HCT116 (cell line): Measurements from ENCODE around the gene FAM131B. TPM values are rescaled to one million over a fixed set of nuclear protein-coding genes. Genes with fewer than 3 reads are reported as not detected.

Experiments used
- ATAC-seq: fragments of 200-7000 bp; cut with Tn5 transposase; 2 replicates; pipeline ENCODE4 v1.9.1; 2020; ENCODE audit warnings: mild to moderate bottlenecking, moderate library complexity
- BruUV-seq: library from RNA; stranded (reverse); fragments of 400-500 nt; replicated peaks from 2 replicates; lab custom pipeline; 2021; lab: Mats Ljungman, UMichigan
- CTCF ChIA-PET: fragments of 300-600 bp; sonication (Branson Sonifier 250); formaldehyde crosslinking; loops from one replicate; lab custom pipeline; 2021; ENCODE audit warnings: antibody characterized with exemption; lab: Charles Lee
- POLR2A ChIA-PET: fragments of 300-600, 350-600 bp; sonication (Branson Sonifier 250); formaldehyde crosslinking; loops from one replicate; lab custom pipeline; 2021; ENCODE audit warnings: antibody characterized with exemption; lab: Charles Lee
- RAD21 ChIA-PET, 2 experiments: fragments of 300-600 bp; sonication (Branson Sonifier 250); formaldehyde crosslinking; loops; one replicate each; lab custom pipeline; 2023; ENCODE audit warnings: low total read pairs in 2 of 2; ENCODE audit not compliant: uncharacterized antibody in 2 of 2, unreplicated experiment in 2 of 2, low non-redundant PET in 1 of 2; lab: Charles Lee
- DNase-seq: peaks from one replicate; pipeline ENCODE4 v3.0.0-alpha.2; 2010; ENCODE audit warnings: low read depth, low spot score
- H2AFZ ChIP-seq: fragments of 200-600 bp; shearing (Covaris generic), sonication (generic); 2 replicates; pipeline ENCODE4 v1.6.1; 2017; ENCODE audit warnings: low read depth, mixed run types, mixed read lengths, antibody characterized with exemption, low read length; ENCODE audit not compliant: poor library complexity, severe bottlenecking
- H3K27ac ChIP-seq: 2 replicates; pipeline ENCODE4 v1.5.1; 2012; ENCODE audit warnings: low read depth, low read length
- H3K27me3 ChIP-seq: fragments of 200-600 bp; sonication (generic); 2 replicates; pipeline ENCODE4 v1.6.1; 2016; ENCODE audit warnings: mixed run types, low read length, mixed read lengths; ENCODE audit not compliant: insufficient read depth
- H3K36me3 ChIP-seq, 2 experiments: fragments of 200-500 bp in 1 of 2; fragments of 200-600 bp in 1 of 2; sonication (Bioruptor generic) in 1 of 2; sonication (generic) in 1 of 2; 2 replicates each; pipeline versions ENCODE4 v1.5.1 to v1.6.1; 2014 to 2016; ENCODE audit warnings: low read length in 2 of 2, inconsistent platforms in 1 of 2, mixed read lengths in 1 of 2, mixed run types in 1 of 2; ENCODE audit not compliant: insufficient read depth in 2 of 2, control insufficient read depth in 1 of 2
- H3K4me1 ChIP-seq, 2 experiments: fragments of 200-600 bp in 1 of 2; sonication (generic) in 1 of 2; 2 replicates each; pipeline versions ENCODE4 v1.5.1 to v1.6.1; 2012 to 2017; ENCODE audit warnings: low read length in 2 of 2, inconsistent platforms in 1 of 2, mild to moderate bottlenecking in 1 of 2, mixed read lengths in 1 of 2, mixed run types in 1 of 2, moderate library complexity in 1 of 2; ENCODE audit not compliant: insufficient read depth in 2 of 2, control insufficient read depth in 1 of 2
- H3K4me2 ChIP-seq: fragments of 200-600 bp; sonication (generic); 2 replicates; pipeline ENCODE4 v1.6.1; 2017; ENCODE audit warnings: mixed run types, low read length, mixed read lengths
- H3K4me3 ChIP-seq, 2 experiments: fragments of 200-600 bp in 1 of 2; sonication (generic) in 1 of 2; replicated peaks in 1 of 2; 2 replicates each; pipeline ENCODE4 v1.5.1; 2011 to 2016; ENCODE audit warnings: low read length in 2 of 2, control low read depth in 1 of 2, low read depth in 1 of 2, mild to moderate bottlenecking in 1 of 2, mixed read lengths in 1 of 2, mixed run types in 1 of 2
- H3K79me2 ChIP-seq: fragments of 200-600 bp; sonication (generic); 2 replicates; pipeline ENCODE4 v1.6.1; 2017; ENCODE audit warnings: mild to moderate bottlenecking, mixed run types, low read length, moderate library complexity, mixed read lengths; ENCODE audit not compliant: insufficient read depth
- H3K9ac ChIP-seq: fragments of 200-600 bp; sonication (generic); 2 replicates; pipeline ENCODE4 v1.6.1; 2016; ENCODE audit warnings: low read length, mixed read lengths
- H3K9me2 ChIP-seq: fragments of 200-600 bp; sonication (generic), shearing (Covaris generic); 2 replicates; pipeline ENCODE4 v1.6.1; 2017; ENCODE audit warnings: mixed run types, mild to moderate bottlenecking, moderate library complexity; ENCODE audit not compliant: insufficient read depth
- H3K9me3 ChIP-seq, 2 experiments: fragments of 200-500 bp in 1 of 2; fragments of 200-600 bp in 1 of 2; sonication (Bioruptor generic) in 1 of 2; sonication (generic) in 1 of 2; 2 replicates each; pipeline ENCODE4 v1.6.1; 2014 to 2017; ENCODE audit warnings: low read length in 2 of 2, mixed read lengths in 2 of 2, inconsistent platforms in 1 of 2, low read depth in 1 of 2, mild to moderate bottlenecking in 1 of 2, mixed run types in 1 of 2, moderate library complexity in 1 of 2; ENCODE audit not compliant: control insufficient read depth in 1 of 2, insufficient read depth in 1 of 2
- H4K20me1 ChIP-seq: fragments of 200-600 bp; sonication (generic), shearing (Covaris generic); 2 replicates; pipeline ENCODE4 v1.6.1; 2017; ENCODE audit warnings: mixed run types, mild to moderate bottlenecking, moderate library complexity; ENCODE audit not compliant: insufficient read depth
- EZH2 ChIP-seq: fragments of 200-600 bp; sonication (generic); IDR thresholded peaks from 2 replicates; pipeline ENCODE4 v1.6.1; 2017; ENCODE audit warnings: antibody characterized with exemption, mixed run types
- FOSL1 ChIP-seq: IDR thresholded peaks from 2 replicates; pipeline ENCODE4 v1.6.1; 2012; ENCODE audit warnings: low read depth
- MAX ChIP-seq: IDR thresholded peaks from 2 replicates; pipeline ENCODE4 v1.6.1; 2012
- POLR2AphosphoS5 ChIP-seq: IDR thresholded peaks from 2 replicates; pipeline ENCODE4 v1.6.1; 2011; ENCODE audit warnings: mild to moderate bottlenecking, low read depth, low read length, moderate library complexity
- SRF ChIP-seq: IDR thresholded peaks from 2 replicates; pipeline ENCODE4 v1.6.1; 2012; ENCODE audit warnings: low read depth
- ZBTB33 ChIP-seq: IDR thresholded peaks from 2 replicates; pipeline ENCODE4 v1.6.1; 2011; ENCODE audit warnings: mild to moderate bottlenecking, low read length, moderate library complexity; ENCODE audit not compliant: insufficient replicate concordance; ENCODE audit errors: extremely low read depth
- ZNF274 ChIP-seq: fragments of 200-500 bp; sonication (Bioruptor generic); IDR thresholded peaks from 2 replicates; pipeline ENCODE4 v1.6.1; 2014; ENCODE audit warnings: mild to moderate bottlenecking, low read depth, low read length, inconsistent platforms
- intact Hi-C: fragments of 100-400 bp; cut with micrococcal nuclease; formaldehyde crosslinking; loops from 2 replicates; pipeline ENCODE4 v1.10.0; 2022
- total RNA-seq: library from RNA; stranded (reverse); gene quantifications from one replicate; pipeline ENCODE4 v1.2.1, GENCODE V29; 2021; ENCODE audit not compliant: unreplicated experiment
- TF ChIP-seq, protein P1 (sequence below): IDR thresholded peaks from 2 replicates; pipeline ENCODE4 v1.6.1; 2012; ENCODE audit warnings: low read depth
- TF ChIP-seq, protein P2 (sequence below), 3 experiments: fragments of 200-600 bp in 1 of 3; sonication (generic) in 1 of 3; IDR thresholded peaks in 2 of 3; conservative IDR thresholded peaks in 1 of 3; 2 replicates each; pipeline ENCODE4 v1.5.1; 2012 to 2017; ENCODE audit warnings: low read depth in 2 of 3, low read length in 2 of 3, antibody characterized with exemption in 1 of 3, borderline replicate concordance in 1 of 3, control low read depth in 1 of 3, mild to moderate bottlenecking in 1 of 3, mixed read lengths in 1 of 3, mixed run types in 1 of 3, moderate library complexity in 1 of 3; ENCODE audit not compliant: insufficient read depth in 1 of 3

The FAM131B gene
- total RNA-seq, 1 experiment from 2014 or later: 0.20 TPM

DNA sequence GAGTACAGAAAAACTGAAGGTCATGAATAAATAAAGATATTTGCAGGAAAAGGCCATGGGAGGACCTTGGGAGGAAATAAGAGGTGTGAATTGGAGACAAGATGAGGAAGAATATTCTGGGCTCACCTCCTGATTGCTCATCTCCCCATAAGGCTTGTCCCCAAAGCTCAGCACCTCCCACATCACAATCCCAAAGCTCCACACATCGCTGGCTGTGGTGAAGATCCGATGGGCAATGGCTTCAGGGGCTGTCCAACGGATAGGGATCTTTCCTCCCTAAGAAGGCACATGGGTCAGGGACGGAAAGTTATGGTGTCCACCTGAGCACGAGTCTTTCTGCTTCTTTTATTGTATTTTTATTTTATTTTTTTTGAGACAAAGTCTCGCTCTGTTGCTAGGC is 31.6 kb upstream of the FAM131B start (continued):
- no peak for TF ChIP-seq SRF
- no peak for TF ChIP-seq POLR2AphosphoS5
- no peak for TF ChIP-seq ZBTB33

DNA sequence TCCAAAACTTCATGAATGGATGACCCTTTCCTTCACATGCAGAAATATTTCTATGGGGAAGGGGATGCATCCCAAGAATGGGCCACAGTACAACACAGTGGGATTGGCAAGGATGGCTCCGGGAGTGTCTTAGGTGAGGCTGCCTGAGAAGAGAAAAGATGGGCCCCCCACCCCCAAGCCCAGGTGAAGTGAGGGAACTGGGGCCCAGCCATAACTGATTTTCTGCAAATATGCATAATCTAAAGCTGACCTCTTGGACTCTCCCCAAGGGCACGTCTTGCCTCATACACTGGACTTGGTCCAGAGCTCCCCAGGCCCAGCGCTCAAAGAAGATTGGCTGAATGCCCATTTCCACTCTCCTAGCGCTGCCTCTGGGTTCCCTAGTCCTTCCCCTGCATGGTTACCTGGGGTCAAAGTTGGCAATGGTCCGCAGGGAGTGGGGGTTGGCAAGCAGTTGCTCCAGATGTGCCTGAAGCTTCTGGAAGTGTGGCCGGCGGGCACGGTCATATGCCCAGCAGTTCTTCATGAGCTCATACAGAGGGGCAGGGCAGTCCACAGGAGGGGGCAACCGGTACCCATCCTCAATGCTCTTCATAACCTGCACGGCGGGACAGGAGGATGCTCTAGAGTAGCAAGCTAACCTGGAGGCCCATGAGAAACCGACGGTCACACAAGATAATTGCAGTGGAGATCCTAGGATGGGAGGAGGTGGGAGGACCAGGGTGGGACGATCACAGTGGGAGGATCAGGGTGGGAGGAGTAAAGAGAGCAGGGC is 30.9 kb upstream of the FAM131B start:
- Histone ChIP-seq H4K20me1 (no peaks in the 10 kb centered on the region), H3K4me3 (no peak overlapping the region), H3K79me2 (peaks cover 7% of the 10 kb centered on the region; the same call in 1 of the 2 replicates), H2AFZ (no peak overlapping the region), H3K9ac (no peak overlapping the region), H3K4me1 (no peaks in the 10 kb centered on the region), H3K9me2 (no peaks in the 10 kb centered on the region), H3K4me2 (no peak overlapping the region), H3K9me3 (no peaks in the 10 kb centered on the region), H3K27me3 (no peaks in the 10 kb centered on the region), H3K36me3 (peaks cover 15 to 28% of the 10 kb centered on the region in 2 experiments), H3K27ac (no peak overlapping the region)
- RAD21 ChIA-PET: no interaction called here
- no TSS peak for BruUV-seq
- TF ChIP-seq ZNF274 (no peak), FOSL1 (no peak), EZH2 (no peak), MAX (no peak)
- TF ChIP-seq, protein P1, sequence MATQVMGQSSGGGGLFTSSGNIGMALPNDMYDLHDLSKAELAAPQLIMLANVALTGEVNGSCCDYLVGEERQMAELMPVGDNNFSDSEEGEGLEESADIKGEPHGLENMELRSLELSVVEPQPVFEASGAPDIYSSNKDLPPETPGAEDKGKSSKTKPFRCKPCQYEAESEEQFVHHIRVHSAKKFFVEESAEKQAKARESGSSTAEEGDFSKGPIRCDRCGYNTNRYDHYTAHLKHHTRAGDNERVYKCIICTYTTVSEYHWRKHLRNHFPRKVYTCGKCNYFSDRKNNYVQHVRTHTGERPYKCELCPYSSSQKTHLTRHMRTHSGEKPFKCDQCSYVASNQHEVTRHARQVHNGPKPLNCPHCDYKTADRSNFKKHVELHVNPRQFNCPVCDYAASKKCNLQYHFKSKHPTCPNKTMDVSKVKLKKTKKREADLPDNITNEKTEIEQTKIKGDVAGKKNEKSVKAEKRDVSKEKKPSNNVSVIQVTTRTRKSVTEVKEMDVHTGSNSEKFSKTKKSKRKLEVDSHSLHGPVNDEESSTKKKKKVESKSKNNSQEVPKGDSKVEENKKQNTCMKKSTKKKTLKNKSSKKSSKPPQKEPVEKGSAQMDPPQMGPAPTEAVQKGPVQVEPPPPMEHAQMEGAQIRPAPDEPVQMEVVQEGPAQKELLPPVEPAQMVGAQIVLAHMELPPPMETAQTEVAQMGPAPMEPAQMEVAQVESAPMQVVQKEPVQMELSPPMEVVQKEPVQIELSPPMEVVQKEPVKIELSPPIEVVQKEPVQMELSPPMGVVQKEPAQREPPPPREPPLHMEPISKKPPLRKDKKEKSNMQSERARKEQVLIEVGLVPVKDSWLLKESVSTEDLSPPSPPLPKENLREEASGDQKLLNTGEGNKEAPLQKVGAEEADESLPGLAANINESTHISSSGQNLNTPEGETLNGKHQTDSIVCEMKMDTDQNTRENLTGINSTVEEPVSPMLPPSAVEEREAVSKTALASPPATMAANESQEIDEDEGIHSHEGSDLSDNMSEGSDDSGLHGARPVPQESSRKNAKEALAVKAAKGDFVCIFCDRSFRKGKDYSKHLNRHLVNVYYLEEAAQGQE: no peak
- TF ChIP-seq, protein P2, sequence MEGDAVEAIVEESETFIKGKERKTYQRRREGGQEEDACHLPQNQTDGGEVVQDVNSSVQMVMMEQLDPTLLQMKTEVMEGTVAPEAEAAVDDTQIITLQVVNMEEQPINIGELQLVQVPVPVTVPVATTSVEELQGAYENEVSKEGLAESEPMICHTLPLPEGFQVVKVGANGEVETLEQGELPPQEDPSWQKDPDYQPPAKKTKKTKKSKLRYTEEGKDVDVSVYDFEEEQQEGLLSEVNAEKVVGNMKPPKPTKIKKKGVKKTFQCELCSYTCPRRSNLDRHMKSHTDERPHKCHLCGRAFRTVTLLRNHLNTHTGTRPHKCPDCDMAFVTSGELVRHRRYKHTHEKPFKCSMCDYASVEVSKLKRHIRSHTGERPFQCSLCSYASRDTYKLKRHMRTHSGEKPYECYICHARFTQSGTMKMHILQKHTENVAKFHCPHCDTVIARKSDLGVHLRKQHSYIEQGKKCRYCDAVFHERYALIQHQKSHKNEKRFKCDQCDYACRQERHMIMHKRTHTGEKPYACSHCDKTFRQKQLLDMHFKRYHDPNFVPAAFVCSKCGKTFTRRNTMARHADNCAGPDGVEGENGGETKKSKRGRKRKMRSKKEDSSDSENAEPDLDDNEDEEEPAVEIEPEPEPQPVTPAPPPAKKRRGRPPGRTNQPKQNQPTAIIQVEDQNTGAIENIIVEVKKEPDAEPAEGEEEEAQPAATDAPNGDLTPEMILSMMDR (IDR thresholded peaks at IDR 0.05 in 2 of 3, conservative IDR thresholded peaks at IDR 0.05 in 1 of 3; ENCODE audit: borderline replicate concordance in 1 of 3, insufficient read depth in 1 of 3, low read depth in 2 of 3, low read length in 2 of 3): no peak
- CTCF ChIA-PET: no interaction called here
- ATAC-seq (no peak), DNase-seq (no peak)
- POLR2A ChIA-PET: no interaction called here
- intact Hi-C loops: no loop called here
